GM21367 (cell line): Measurements from ENCODE around the gene RAB4A.

ENCODE experiments used
- ATAC-seq: cut with Tn5 transposase; IDR thresholded peaks from one replicate; pipeline ENCODE4 v1.9.1; 2021; ENCODE audit not compliant: unreplicated experiment

Gene RAB4A

GRCh38 chr1:229243638-229244037 lies 27.3 kb upstream of the RAB4A start:
- no peak for ATAC-seq

- ATAC-seq: no peak
These were observed 26.8 kb upstream of the RAB4A start for GRCh38 chr1:229244091-229244490.

GRCh38 chr1:229247871-229248270 lies 23.0 kb upstream of the RAB4A start:
- ATAC-seq: no peak

GRCh38 chr1:229248821-229249817 lies 21.8 kb upstream of the RAB4A start:
- no peak for ATAC-seq

- no peak for ATAC-seq
These were observed 20.9 kb upstream of the RAB4A start for GRCh38 chr1:229249854-229250644.

- ATAC-seq: no peak
These were observed 19.7 kb upstream of the RAB4A start for GRCh38 chr1:229251185-229251584.

- no peak for ATAC-seq
These were observed 18.5 kb upstream of the RAB4A start for GRCh38 chr1:229252228-229252984.

GRCh38 chr1:229253151-229253974 lies 17.5 kb upstream of the RAB4A start:
- ATAC-seq: no peak

GRCh38 chr1:229254910-229255541 lies 15.9 kb upstream of the RAB4A start:
- ATAC-seq: no peak

- ATAC-seq: no peak
These were observed 12.7 kb upstream of the RAB4A start for GRCh38 chr1:229258031-229258756.

- ATAC-seq: no peak
These were observed 12.2 kb upstream of the RAB4A start for GRCh38 chr1:229258757-229259060.

- no peak for ATAC-seq
These were observed 10.6 kb upstream of the RAB4A start for GRCh38 chr1:229260297-229260696.

- ATAC-seq: no peak
These were observed 8.7 kb upstream of the RAB4A start for GRCh38 chr1:229262239-229262638.

- no peak for ATAC-seq
These were observed 7.7 kb upstream of the RAB4A start for GRCh38 chr1:229263254-229263653.

- no peak for ATAC-seq
These were observed 6.8 kb upstream of the RAB4A start for GRCh38 chr1:229264068-229264467.

GRCh38 chr1:229264487-229264886 lies 6.4 kb upstream of the RAB4A start:
- no peak for ATAC-seq

GRCh38 chr1:229266274-229266673 lies 4.6 kb upstream of the RAB4A start:
- no peak for ATAC-seq

GRCh38 chr1:229266832-229267500 lies 3.9 kb upstream of the RAB4A start:
- ATAC-seq: no peak

- ATAC-seq: no peak
These were observed 2.4 kb upstream of the RAB4A start for GRCh38 chr1:229268505-229268904.
